ENCODE results near the gene SLC12A3.
A peak's percentile ranks its signal among the peaks of the same experiment; 100 is the strongest.

The SLC12A3 gene

DNA sequence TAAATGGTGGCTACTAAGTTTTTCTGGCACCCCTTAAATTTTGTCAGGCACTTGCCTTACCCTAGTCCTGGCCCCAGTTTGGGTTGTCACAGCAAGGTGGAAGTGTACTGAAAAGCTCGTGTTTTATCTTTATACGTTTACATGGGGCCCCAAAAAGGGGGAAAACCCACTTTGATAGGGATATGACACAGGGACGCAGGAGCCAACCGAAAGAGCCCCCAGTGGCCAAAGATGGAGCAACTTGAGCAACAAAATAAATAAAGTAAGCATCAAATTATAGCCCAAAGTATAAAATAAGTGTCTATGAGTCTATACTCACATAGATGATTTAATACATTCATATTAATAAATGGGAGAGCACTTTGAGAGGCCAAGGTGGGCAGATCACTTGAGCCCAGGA lies 91.7 kb downstream of the SLC12A3 start:
- peak; percentile 29 for TF ChIP-seq CTCF (IDR thresholded peaks at IDR 0.05; ENCODE audit: low read depth, low read length, missing control alignments)
- no peak overlapping the region for H3K4me3 ChIP-seq (ENCODE audit: low read depth, low read length)
- DNase-seq (ENCODE audit: low read depth), result no peak
- in situ Hi-C loops (cut with HindIII; ENCODE audit: low sequenced_read_pairs), result no loop called here

- no peak overlapping the region for H3K4me3 ChIP-seq (ENCODE audit: low read depth, low read length)
- in situ Hi-C loops (cut with HindIII; ENCODE audit: low sequenced_read_pairs), result no loop called here
- DNase-seq (ENCODE audit: low read depth), result no peak
- TF ChIP-seq CTCF (IDR thresholded peaks at IDR 0.05; ENCODE audit: low read depth, low read length, missing control alignments), result no peak
Measured at GRCh38 chr16:56960681-56961281, 95.8 kb downstream of the SLC12A3 start.

GRCh38 chr16:56961386-56961785 lies 96.4 kb downstream of the SLC12A3 start:
- no peak for DNase-seq (ENCODE audit: low read depth)
- in situ Hi-C loops (cut with HindIII; ENCODE audit: low sequenced_read_pairs), result no loop called here
- TF ChIP-seq CTCF (IDR thresholded peaks at IDR 0.05; ENCODE audit: low read depth, low read length, missing control alignments), result no peak
- no peak overlapping the region for H3K4me3 ChIP-seq (ENCODE audit: low read depth, low read length)

- H3K4me3 ChIP-seq (ENCODE audit: low read depth, low read length), result no peak within 1 kb of the TSS
- TF ChIP-seq CTCF (IDR thresholded peaks at IDR 0.05; ENCODE audit: low read depth, low read length, missing control alignments), result no peak
- in situ Hi-C loops (cut with HindIII; ENCODE audit: low sequenced_read_pairs), result no loop called here
- DNase-seq (ENCODE audit: low read depth), result no peak
Measured at GRCh38 chr16:56961851-56962281, 96.9 kb downstream of the SLC12A3 start, which contains the start of gene CETP. TSS of gene CETP (plus strand) at chr16:56961950. CDS start at chr16:56961980, 30 bp downstream.

DNA sequence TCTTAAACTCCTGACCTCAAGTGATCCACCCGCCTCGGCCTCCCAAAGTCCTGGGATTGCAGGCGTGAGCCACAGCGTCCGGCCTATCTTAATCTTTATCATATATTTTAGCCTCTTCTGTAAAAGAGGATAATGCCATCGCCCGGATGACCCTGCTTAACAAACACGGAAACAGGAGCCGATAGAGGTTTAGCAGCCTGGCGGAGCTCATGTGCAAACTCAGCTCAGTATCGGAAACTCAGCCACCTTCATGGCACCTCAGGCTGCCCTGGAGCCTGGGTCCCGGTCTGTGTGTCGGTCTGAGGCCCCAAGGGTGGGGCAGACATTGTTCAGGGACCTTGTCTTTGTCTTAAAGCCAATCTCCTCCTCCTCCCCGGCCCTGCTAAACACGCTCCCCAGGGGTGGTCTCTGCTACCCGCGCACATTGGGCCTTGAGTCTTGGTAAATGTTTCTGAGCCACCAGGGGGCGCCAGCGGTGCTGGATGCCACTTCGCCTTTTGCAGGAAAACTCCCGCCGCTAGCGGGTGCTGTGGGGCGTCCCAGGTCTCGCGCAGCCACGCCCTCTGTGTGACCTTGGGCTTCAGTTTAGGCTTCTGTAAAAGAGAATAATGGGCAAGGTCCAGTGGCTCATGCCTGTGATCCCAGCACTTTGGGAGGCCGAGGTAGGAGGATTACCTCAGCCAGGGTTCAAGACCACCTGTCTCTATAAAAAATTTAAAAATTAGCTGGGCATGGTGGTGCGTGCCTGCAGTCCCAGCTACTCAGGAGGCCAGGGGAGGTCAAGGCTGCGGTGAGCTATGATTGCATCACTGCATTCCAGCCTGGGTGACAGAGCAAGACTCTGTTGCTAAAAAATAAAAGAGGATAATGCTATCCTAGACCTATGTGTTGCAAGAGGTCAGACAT lies 99.5 kb downstream of the SLC12A3 start:
- in situ Hi-C loops (cut with HindIII; ENCODE audit: low sequenced_read_pairs), result no loop called here
- no peak for DNase-seq (ENCODE audit: low read depth)
- H3K4me3 ChIP-seq (ENCODE audit: low read depth, low read length), result no peak overlapping the region
- peak; percentile 77 for TF ChIP-seq CTCF (IDR thresholded peaks at IDR 0.05; ENCODE audit: low read depth, low read length, missing control alignments)

Data from astrocyte of the cerebellum (primary cell).